NCI-H2081 treated with DMSO at 0.1 percent for 48 hours (cell line): ENCODE results near the gene BRI3BP.
"Not testable (repeated sequence)": the region's sequence is repeated elsewhere in the genome, so short reads cannot be mapped to it uniquely, and the experiment has no call there.

Source experiments
- DNase-seq: peaks from one replicate; lab custom pipeline; 2025; lab: John Stamatoyannopoulos, UW

BRI3BP gene

GRCh38 chr12:125021771-125022170 is 28.3 kb downstream of the BRI3BP start:
- DNase-seq = no peak

GRCh38 chr12:125023065-125023464 is 29.6 kb downstream of the BRI3BP start:
- DNase-seq = no peak

- no peak for DNase-seq
These were observed 31.6 kb downstream of the BRI3BP start for GRCh38 chr12:125024949-125025563.

GRCh38 chr12:125025606-125026235 is 32.3 kb downstream of the BRI3BP start:
- no peak for DNase-seq

- DNase-seq = no peak
These were observed 34.7 kb downstream of the BRI3BP start for GRCh38 chr12:125028106-125028505.

- no peak for DNase-seq
These were observed 36.4 kb downstream of the BRI3BP start for GRCh38 chr12:125029761-125030358.

- DNase-seq = not testable (repeated sequence)
These were observed 38.0 kb downstream of the BRI3BP start for GRCh38 chr12:125031471-125031870.

GRCh38 chr12:125032466-125033152 is 39.2 kb downstream of the BRI3BP start:
- no peak for DNase-seq

- DNase-seq = no peak
These were observed 39.8 kb downstream of the BRI3BP start for GRCh38 chr12:125033288-125033687.

GRCh38 chr12:125038976-125039625 is 45.7 kb downstream of the BRI3BP start:
- DNase-seq = no peak

GRCh38 chr12:125049093-125049458 is 55.6 kb downstream of the BRI3BP start:
- no peak for DNase-seq

GRCh38 chr12:125050446-125050845 is 57.0 kb downstream of the BRI3BP start:
- no peak for DNase-seq

GRCh38 chr12:125050868-125051267 is 57.4 kb downstream of the BRI3BP start:
- DNase-seq = no peak

GRCh38 chr12:125053821-125054220 is 60.4 kb downstream of the BRI3BP start:
- DNase-seq = no peak

GRCh38 chr12:125055591-125055990 is 62.1 kb downstream of the BRI3BP start:
- DNase-seq = no peak

- no peak for DNase-seq
These were observed 62.9 kb downstream of the BRI3BP start for GRCh38 chr12:125056306-125056705.

- DNase-seq = no peak
These were observed 64.3 kb downstream of the BRI3BP start for GRCh38 chr12:125057708-125058107.

- DNase-seq = no peak
These were observed 67.8 kb downstream of the BRI3BP start for GRCh38 chr12:125061229-125061628.

- DNase-seq = not testable (repeated sequence)
These were observed 70.1 kb downstream of the BRI3BP start for GRCh38 chr12:125063522-125063921.

- DNase-seq = no peak
These were observed 71.0 kb downstream of the BRI3BP start for GRCh38 chr12:125064492-125064891.

- no peak for DNase-seq
These were observed 71.8 kb downstream of the BRI3BP start, which contains the start of gene AACS for GRCh38 chr12:125065021-125065918. TSS of gene AACS (plus strand) at chr12:125065435. CDS start at chr12:125065585, 150 bp downstream.
